Naive thymus-derived CD8-positive, alpha-beta T cell (primary cell): ENCODE results near the gene ZNF320. TPM values are rescaled to one million over a fixed set of nuclear protein-coding genes. Genes with fewer than 3 reads are reported as not detected.
"Not testable (repeated sequence)": the region's sequence is repeated elsewhere in the genome, so short reads cannot be mapped to it uniquely, and the experiment has no call there.

Source experiments
- ATAC-seq, 2 donors: fragments of 150-1000 bp; cut with Tn5 transposase in 1 of 2; sonication (Bioruptor Pico), chemical (Tn5 transposase) in 1 of 2; 1 replicate in 1 of 2; 2 replicates in 1 of 2; pipeline ENCODE4 v1.10.0; 2021; ENCODE audit warnings: mild to moderate bottlenecking in 2 of 2, moderate library complexity in 2 of 2
- POLR2A ChIA-PET: fragments of 350-600 bp; sonication (Branson Sonifier 250); formaldehyde crosslinking; loops from one replicate; lab custom pipeline; 2021; ENCODE audit warnings: antibody characterized with exemption; lab: Charles Lee
- DNase-seq, 10 donors: peaks; one replicate each; pipeline versions ENCODE4 v3.0.0 to v3.0.0-alpha.2; 2020 to 2022
- H3K27ac Mint-ChIP-seq, 10 donors: one replicate each; pipeline ENCODE4 v1.8.0; 2020 to 2022; ENCODE audit warnings: mild to moderate bottlenecking in 10 of 10, mixed read lengths in 10 of 10, moderate library complexity in 4 of 10, inconsistent platforms in 1 of 10
- H3K27me3 Mint-ChIP-seq, 5 donors: one replicate each; pipeline ENCODE4 v1.8.0; 2021 to 2022; ENCODE audit warnings: mixed read lengths in 5 of 5
- H3K36me3 Mint-ChIP-seq, 3 donors: one replicate each; pipeline ENCODE4 v1.8.0; 2020 to 2022; ENCODE audit warnings: mixed read lengths in 3 of 3, mild to moderate bottlenecking in 2 of 3, inconsistent platforms in 1 of 3
- H3K4me1 Mint-ChIP-seq, 4 donors: one replicate each; pipeline ENCODE4 v1.8.0; 2021 to 2022; ENCODE audit warnings: mixed read lengths in 4 of 4
- H3K4me3 Mint-ChIP-seq, 10 donors: one replicate each; pipeline ENCODE4 v1.8.0; 2020 to 2022; ENCODE audit warnings: mild to moderate bottlenecking in 10 of 10, mixed read lengths in 10 of 10, moderate library complexity in 6 of 10, inconsistent platforms in 1 of 10
- H3K9me3 Mint-ChIP-seq, 9 donors: one replicate each; pipeline ENCODE4 v1.8.0; 2020 to 2022; ENCODE audit warnings: mixed read lengths in 9 of 9, mild to moderate bottlenecking in 3 of 9, inconsistent platforms in 1 of 9, moderate library complexity in 1 of 9
- polyA plus RNA-seq, 3 donors: library from polyadenylated mRNA; unstranded; fragments of 300-500 nt; fragmentation: Illumina TruSeq; gene quantifications; one replicate each; pipeline ENCODE4 v1.2.3, GENCODE V29; 2021
- total RNA-seq, 8 experiments: library from RNA in 2 of 8; stranded (reverse) in 2 of 8; gene quantifications; one replicate each; pipeline ENCODE4 v1.2.3 and lab custom pipeline; 2021 to 2026

Gene ZNF320
- 10 to 100 TPM; 25.8 TPM for total RNA-seq
- 1 to 10 TPM; 5.8 to 8.4 (median 6.1) TPM for polyA plus RNA-seq
- 17.7 to 29.5 (median 23.8) reads per million in 6 experiments for total RNA-seq (lab: John Stamatoyannopoulos, UW)

GRCh38 chr19:52897138-52897935, at the start of gene ZNF320:
Gene ZNF320, minus strand, starts transcription at chr19:52897635. Its CDS starts 7,380 bp downstream, at chr19:52890255.
- POLR2A ChIA-PET, result interaction anchor here (0.6 to 1.2 kb wide), 4 partner anchors 24 to 585 kb away, joined by 3 to 4 read pairs (median 3); partner anchors contain the start of gene ZNF816

GRCh38 chr19:52946322-52947310, 49.2 kb upstream of the ZNF320 start:
- peaks cover 1 to 80% (median 28%) of the 10 kb centered on the region in 9 donors for H3K9me3 Mint-ChIP-seq
- H3K27me3 Mint-ChIP-seq, result peaks cover 0 to 3% (median 0%) of the 10 kb centered on the region in 5 donors
- peaks cover 21 to 49% (median 27%) of the 10 kb centered on the region in 3 donors for H3K36me3 Mint-ChIP-seq
- H3K27ac Mint-ChIP-seq, result peak overlapping the region in 1 of 10 donors; percentile 25
- no peak overlapping the region for H3K4me3 Mint-ChIP-seq
- POLR2A ChIA-PET, result interaction anchor here (1.9 kb wide), 1 partner anchor 16 kb away, joined by 6 read pairs; the partner anchor contains the start of gene ZNF816
- DNase-seq (no peak), ATAC-seq (no peak)
- peaks cover 5 to 9% (median 6%) of the 10 kb centered on the region in 4 donors for H3K4me1 Mint-ChIP-seq

More at GRCh38 chr19:52897138-52897935, at the start of gene ZNF320:
- peaks cover 8 to 31% (median 24%) of the 10 kb centered on the region in 4 donors for H3K4me1 Mint-ChIP-seq
- peaks cover 7 to 46% (median 26%) of the 10 kb centered on the region in 3 donors for H3K36me3 Mint-ChIP-seq
- DNase-seq, result peak; percentile 88 to 97 (median 92)
- peaks cover 0 to 20% (median 3%) of the 10 kb centered on the region in 9 donors for H3K9me3 Mint-ChIP-seq
- peak within 1 kb of the TSS; percentile 75 to 97 (median 93) for H3K27ac Mint-ChIP-seq
- H3K4me3 Mint-ChIP-seq, result peak within 1 kb of the TSS; percentile 86 to 98 (median 94)
- ATAC-seq, result peak; percentile 99 to 100
- no peaks in the 10 kb centered on the region for H3K27me3 Mint-ChIP-seq

- Mint-ChIP-seq H3K9me3 (peaks cover 3 to 76% (median 25%) of the 10 kb centered on the region in 9 donors), H3K36me3 (peaks cover 17 to 48% (median 25%) of the 10 kb centered on the region in 3 donors), H3K4me3 (no peak overlapping the region), H3K4me1 (peaks cover 11 to 17% (median 13%) of the 10 kb centered on the region in 4 donors), H3K27ac (peak overlapping the region in 1 of 10 donors; percentile 25), H3K27me3 (peaks cover 0 to 7% (median 0%) of the 10 kb centered on the region in 5 donors)
- ATAC-seq (no peak), DNase-seq (no peak)
- POLR2A ChIA-PET, result interaction anchor here (1.9 kb wide), 1 partner anchor 17 kb away, joined by 6 read pairs; the partner anchor contains the start of gene ZNF816
These were observed 48.4 kb upstream of the ZNF320 start for GRCh38 chr19:52945652-52946321.

GRCh38 chr19:52944703-52945493, 47.5 kb upstream of the ZNF320 start:
- DNase-seq, result not testable (repeated sequence)

GRCh38 chr19:52943884-52944643, 46.6 kb upstream of the ZNF320 start:
- peaks cover 11 to 23% (median 15%) of the 10 kb centered on the region in 4 donors for H3K4me1 Mint-ChIP-seq
- peaks cover 0 to 67% (median 10%) of the 10 kb centered on the region in 9 donors for H3K9me3 Mint-ChIP-seq
- H3K4me3 Mint-ChIP-seq, result peak overlapping the region in 4 of 10 donors; percentile 4 to 95 (median 57)
- POLR2A ChIA-PET, result no interaction called here
- H3K27ac Mint-ChIP-seq, result no peak overlapping the region
- DNase-seq (no peak), ATAC-seq (no peak)
- peaks cover 9 to 39% (median 13%) of the 10 kb centered on the region in 3 donors for H3K36me3 Mint-ChIP-seq
- peaks cover 0 to 7% (median 0%) of the 10 kb centered on the region in 5 donors for H3K27me3 Mint-ChIP-seq

More at GRCh38 chr19:52944703-52945493, 47.5 kb upstream of the ZNF320 start:
- Mint-ChIP-seq H3K9me3 (peaks cover 1 to 70% (median 16%) of the 10 kb centered on the region in 9 donors), H3K36me3 (peaks cover 8 to 42% (median 16%) of the 10 kb centered on the region in 3 donors), H3K4me3 (peak overlapping the region in 5 of 10 donors; percentile 10 to 59 (median 26)), H3K4me1 (peaks cover 11 to 20% (median 14%) of the 10 kb centered on the region in 4 donors)
- POLR2A ChIA-PET, H3K27ac Mint-ChIP-seq, ATAC-seq, H3K27me3 Mint-ChIP-seq: not testable (repeated sequence)

- Mint-ChIP-seq H3K27ac (peak overlapping the region in 6 of 10 donors; percentile 15 to 96 (median 94)), H3K9me3 (peaks cover 0 to 71% (median 17%) of the 10 kb centered on the region in 9 donors), H3K27me3 (peaks cover 0 to 7% (median 0%) of the 10 kb centered on the region in 5 donors), H3K4me3 (peak overlapping the region; percentile 85 to 97 (median 94)), H3K4me1 (peaks cover 11 to 31% (median 20%) of the 10 kb centered on the region in 4 donors), H3K36me3 (peaks cover 13 to 46% (median 20%) of the 10 kb centered on the region in 3 donors)
- POLR2A ChIA-PET, result interaction anchor here (1.1 kb wide), 2 partner anchors 13 to 19 kb away, joined by 3 to 4 read pairs; partner anchors contain the start of gene ZNF816
- ATAC-seq, result no peak
- no peak for DNase-seq
These were observed 45.9 kb upstream of the ZNF320 start for GRCh38 chr19:52943134-52943883.

- POLR2A ChIA-PET, result interaction anchor here (1.1 kb wide), 2 partner anchors 14 to 20 kb away, joined by 3 to 4 read pairs; partner anchors contain the start of gene ZNF816
- H3K4me3 Mint-ChIP-seq, result peak overlapping the region; percentile 85 to 97 (median 94)
- H3K4me1 Mint-ChIP-seq, result peaks cover 11 to 32% (median 21%) of the 10 kb centered on the region in 4 donors
- H3K9me3 Mint-ChIP-seq, result peaks cover 0 to 70% (median 18%) of the 10 kb centered on the region in 9 donors
- H3K27me3 Mint-ChIP-seq, result peaks cover 0 to 7% (median 0%) of the 10 kb centered on the region in 5 donors
- DNase-seq (peak; percentile 91 to 98 (median 96)), ATAC-seq (peak; percentile 96 to 99)
- peak overlapping the region; percentile 73 to 97 (median 94) for H3K27ac Mint-ChIP-seq
- H3K36me3 Mint-ChIP-seq, result peaks cover 14 to 46% (median 21%) of the 10 kb centered on the region in 3 donors
These were observed 45.1 kb upstream of the ZNF320 start for GRCh38 chr19:52942386-52943133.

GRCh38 chr19:52941941-52942385, 44.5 kb upstream of the ZNF320 start:
- Mint-ChIP-seq H3K4me3 (peak overlapping the region; percentile 85 to 97 (median 94)), H3K9me3 (peaks cover 0 to 70% (median 18%) of the 10 kb centered on the region in 9 donors), H3K4me1 (peaks cover 11 to 34% (median 21%) of the 10 kb centered on the region in 4 donors), H3K27ac (peak overlapping the region; percentile 73 to 97 (median 94)), H3K27me3 (peaks cover 0 to 7% (median 0%) of the 10 kb centered on the region in 5 donors), H3K36me3 (peaks cover 15 to 49% (median 23%) of the 10 kb centered on the region in 3 donors)
- POLR2A ChIA-PET, result interaction anchor here (0.7 kb wide), 1 partner anchor 815 kb away, joined by 4 read pairs; no protein-coding TSS in a partner anchor
- ATAC-seq, result peak; percentile 44 to 51
- DNase-seq, result peak in 3 of 10 donors; percentile 18 to 27 (median 19)
